Activated naive CD8-positive, alpha-beta T cell treated with anti-CD3 and anti-CD28 coated beads for 36 hours (primary cell): Measurements from ENCODE around the gene CIAO3. TPM values are rescaled to one million over a fixed set of nuclear protein-coding genes. Genes with fewer than 3 reads are reported as not detected.

Experiments
- DNase-seq: peaks from one replicate; pipeline ENCODE4 v3.0.0; 2021
- H3K27ac Mint-ChIP-seq: one replicate; pipeline ENCODE4 v1.8.0; 2022; ENCODE audit warnings: mild to moderate bottlenecking, moderate library complexity, mixed read lengths
- H3K27me3 Mint-ChIP-seq: one replicate; pipeline ENCODE4 v1.8.0; 2022; ENCODE audit warnings: mild to moderate bottlenecking, mixed read lengths
- H3K36me3 Mint-ChIP-seq: one replicate; pipeline ENCODE4 v1.8.0; 2021; ENCODE audit warnings: mild to moderate bottlenecking, mixed read lengths
- H3K4me1 Mint-ChIP-seq: one replicate; pipeline ENCODE4 v1.8.0; 2021; ENCODE audit warnings: mixed read lengths
- H3K4me3 Mint-ChIP-seq: one replicate; pipeline ENCODE4 v1.8.0; 2022; ENCODE audit warnings: mild to moderate bottlenecking, moderate library complexity, mixed read lengths
- H3K9me3 Mint-ChIP-seq: one replicate; pipeline ENCODE4 v1.8.0; 2022; ENCODE audit warnings: mixed read lengths
- total RNA-seq, 2 experiments: library from RNA; stranded (reverse); gene quantifications; one replicate each; pipeline ENCODE4 v1.2.3, GENCODE V29; 2021

CIAO3 gene
- total RNA-seq, 2 experiments from 2014 or later = 18.3 to 19.8 TPM

- Mint-ChIP-seq H3K9me3 (no peaks in the 10 kb centered on the region), H3K27ac (no peak overlapping the region), H3K4me3 (no peak overlapping the region), H3K27me3 (no peaks in the 10 kb centered on the region), H3K4me1 (no peaks in the 10 kb centered on the region), H3K36me3 (no peaks in the 10 kb centered on the region)
- no peak for DNase-seq
Observed at GRCh38 chr16:766820-767640, 26.2 kb upstream of the CIAO3 start.

- Mint-ChIP-seq H3K4me1 (no peaks in the 10 kb centered on the region), H3K4me3 (no peak overlapping the region), H3K36me3 (no peaks in the 10 kb centered on the region), H3K9me3 (no peaks in the 10 kb centered on the region), H3K27me3 (no peaks in the 10 kb centered on the region), H3K27ac (no peak overlapping the region)
- DNase-seq = no peak
Observed at GRCh38 chr16:766008-766819, 25.4 kb upstream of the CIAO3 start.

- no peak overlapping the region for H3K27ac Mint-ChIP-seq
- no peak overlapping the region for H3K4me3 Mint-ChIP-seq
- H3K4me1 Mint-ChIP-seq = no peaks in the 10 kb centered on the region
- H3K9me3 Mint-ChIP-seq = no peaks in the 10 kb centered on the region
- DNase-seq = no peak
- H3K27me3 Mint-ChIP-seq = no peaks in the 10 kb centered on the region
- no peaks in the 10 kb centered on the region for H3K36me3 Mint-ChIP-seq
Observed at GRCh38 chr16:765488-765865, 24.7 kb upstream of the CIAO3 start.

DNA sequence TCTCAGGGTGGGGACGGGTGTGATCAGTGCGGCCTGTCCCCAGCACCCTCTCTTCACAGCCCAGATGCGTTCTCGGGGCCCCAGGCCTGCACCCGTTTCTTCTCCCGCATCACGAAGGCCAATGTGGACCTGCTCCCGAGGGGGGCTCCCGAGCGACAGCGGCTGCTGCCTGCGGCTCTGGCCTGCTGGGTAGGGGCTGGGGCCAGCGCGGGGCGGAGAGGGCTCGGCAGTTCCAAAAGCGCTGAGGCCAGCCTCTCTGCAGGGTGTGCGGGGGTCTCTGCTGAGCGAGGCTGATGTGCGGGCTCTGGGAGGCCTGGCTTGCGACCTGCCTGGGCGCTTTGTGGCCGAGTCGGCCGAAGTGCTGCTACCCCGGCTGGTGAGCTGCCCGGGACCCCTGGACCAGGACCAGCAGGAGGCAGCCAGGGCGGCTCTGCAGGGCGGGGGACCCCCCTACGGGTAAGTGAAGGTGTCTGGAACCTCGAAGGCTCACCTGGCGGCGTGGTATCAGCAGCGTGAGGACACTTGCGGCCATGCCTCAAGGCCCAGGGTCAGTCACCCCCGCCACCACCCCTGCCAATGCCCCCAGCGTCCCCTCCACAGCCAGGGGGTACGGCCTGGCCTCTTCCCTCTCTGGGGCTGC, 24.2 kb upstream of the CIAO3 start:
- no peak for DNase-seq
- Mint-ChIP-seq H3K4me1 (no peaks in the 10 kb centered on the region), H3K27ac (no peak overlapping the region)

GRCh38 chr16:764184-764750, 23.5 kb upstream of the CIAO3 start:
- Mint-ChIP-seq H3K27me3 (no peaks in the 10 kb centered on the region), H3K36me3 (no peaks in the 10 kb centered on the region), H3K9me3 (no peaks in the 10 kb centered on the region), H3K4me1 (no peaks in the 10 kb centered on the region), H3K27ac (no peak overlapping the region), H3K4me3 (no peak overlapping the region)
- DNase-seq = no peak

More for the DNA sequence above, 24.2 kb upstream of the CIAO3 start:
- Mint-ChIP-seq H3K9me3 (no peaks in the 10 kb centered on the region), H3K36me3 (no peaks in the 10 kb centered on the region), H3K27me3 (no peaks in the 10 kb centered on the region), H3K4me3 (no peak overlapping the region)

DNA sequence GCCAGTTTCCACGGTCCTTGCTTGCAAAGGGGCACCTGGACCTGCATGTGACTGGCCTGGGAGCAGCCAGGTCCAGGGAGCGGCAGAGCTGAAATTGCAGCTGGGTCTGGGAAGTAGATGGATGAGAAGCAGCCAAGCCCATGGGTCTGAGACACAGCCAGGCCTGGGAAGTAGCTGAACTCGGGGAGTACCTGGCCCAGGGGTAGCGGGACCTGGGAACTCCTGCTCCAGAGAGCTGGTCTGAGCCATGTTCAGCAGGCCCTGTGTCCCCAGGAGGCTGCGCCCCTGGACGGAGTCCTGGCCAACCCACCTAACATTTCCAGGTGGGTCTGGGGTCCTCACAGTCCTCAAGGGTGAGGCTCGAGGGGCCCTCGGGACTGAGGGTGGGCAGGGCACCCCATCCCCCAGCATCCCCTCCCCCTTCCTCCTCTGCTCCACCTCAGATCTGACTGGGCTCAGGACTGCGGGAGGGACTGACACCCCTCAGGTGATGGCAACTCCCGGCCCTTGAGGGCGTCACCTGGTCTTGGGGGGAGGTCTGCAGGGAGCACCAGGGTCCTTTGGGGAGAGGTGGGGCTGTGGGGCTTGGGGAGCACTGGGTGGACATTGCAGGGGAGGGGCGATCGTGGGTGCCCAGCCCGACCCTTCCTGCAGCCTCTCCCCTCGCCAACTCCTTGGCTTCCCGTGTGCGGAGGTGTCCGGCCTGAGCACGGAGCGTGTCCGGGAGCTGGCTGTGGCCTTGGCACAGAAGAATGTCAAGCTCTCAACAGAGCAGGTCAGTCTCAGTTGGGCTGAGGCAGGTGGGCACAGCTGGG, 22.8 kb upstream of the CIAO3 start:
- no peaks in the 10 kb centered on the region for H3K9me3 Mint-ChIP-seq
- H3K4me1 Mint-ChIP-seq = no peaks in the 10 kb centered on the region

DNA sequence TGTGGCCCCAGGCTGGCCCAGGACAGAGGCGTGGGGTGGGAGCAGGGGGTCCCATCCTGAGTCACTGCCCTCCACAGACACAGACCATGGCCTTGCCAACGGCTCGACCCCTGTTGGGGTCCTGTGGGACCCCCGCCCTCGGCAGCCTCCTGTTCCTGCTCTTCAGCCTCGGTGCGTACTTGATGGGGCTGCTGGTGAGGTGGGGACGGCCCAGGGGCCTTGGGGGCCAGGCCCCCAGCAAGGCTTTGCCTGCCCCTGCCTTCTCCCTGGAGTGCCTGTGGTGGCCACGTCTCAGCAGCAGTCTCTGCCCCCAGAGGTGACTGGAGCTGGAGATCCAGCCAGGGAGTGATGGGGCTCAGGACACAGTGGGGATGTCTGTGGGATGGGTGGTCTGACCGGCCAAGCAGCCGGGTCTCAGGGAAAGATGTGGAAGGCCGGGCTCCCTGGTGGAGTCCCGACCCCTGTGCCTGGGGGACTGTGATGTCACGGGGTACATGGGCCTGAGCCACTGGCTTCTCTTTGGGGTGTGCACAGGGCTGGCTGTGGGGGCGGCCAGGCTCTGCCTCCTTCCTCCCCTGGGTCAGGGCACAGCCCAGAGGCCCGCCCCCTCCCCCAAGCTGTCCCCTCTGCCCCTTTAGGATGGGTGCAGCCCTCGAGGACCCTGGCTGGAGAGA, 21.9 kb upstream of the CIAO3 start:
- no peaks in the 10 kb centered on the region for H3K36me3 Mint-ChIP-seq

More for the DNA sequence above, 22.8 kb upstream of the CIAO3 start:
- H3K36me3 Mint-ChIP-seq = no peaks in the 10 kb centered on the region
- no peak overlapping the region for H3K4me3 Mint-ChIP-seq
- H3K27me3 Mint-ChIP-seq = no peaks in the 10 kb centered on the region
- no peak for DNase-seq
- no peak overlapping the region for H3K27ac Mint-ChIP-seq

GRCh38 chr16:761625-762513, 21.1 kb upstream of the CIAO3 start:
- Mint-ChIP-seq H3K4me1 (no peaks in the 10 kb centered on the region), H3K9me3 (no peaks in the 10 kb centered on the region), H3K4me3 (no peak overlapping the region), H3K27ac (no peak overlapping the region), H3K36me3 (no peaks in the 10 kb centered on the region), H3K27me3 (peaks cover 4% of the 10 kb centered on the region)
- no peak for DNase-seq

More for the DNA sequence above, 21.9 kb upstream of the CIAO3 start:
- DNase-seq = no peak
- Mint-ChIP-seq H3K9me3 (no peaks in the 10 kb centered on the region), H3K27me3 (peaks cover under 1% of the 10 kb centered on the region), H3K4me1 (no peaks in the 10 kb centered on the region), H3K4me3 (no peak overlapping the region), H3K27ac (no peak overlapping the region)

GRCh38 chr16:760545-761343, 19.9 kb upstream of the CIAO3 start, which contains the start of gene MSLN:
Gene MSLN (plus strand): TSS chr16:760734. CDS start chr16:762681, 1,947 bp downstream.
- no peak within 1 kb of the TSS for H3K4me3 Mint-ChIP-seq
- H3K27ac Mint-ChIP-seq = no peak within 1 kb of the TSS
- H3K9me3 Mint-ChIP-seq = no peaks in the 10 kb centered on the region
- no peaks in the 10 kb centered on the region for H3K4me1 Mint-ChIP-seq
- peaks cover 2% of the 10 kb centered on the region for H3K36me3 Mint-ChIP-seq
- peaks cover 6% of the 10 kb centered on the region for H3K27me3 Mint-ChIP-seq
- DNase-seq = no peak

- Mint-ChIP-seq H3K4me3 (no peak overlapping the region), H3K27me3 (peaks cover 9% of the 10 kb centered on the region), H3K27ac (no peak overlapping the region), H3K36me3 (peaks cover 2% of the 10 kb centered on the region), H3K4me1 (no peaks in the 10 kb centered on the region), H3K9me3 (no peaks in the 10 kb centered on the region)
- no peak for DNase-seq
Observed at GRCh38 chr16:760065-760464, 19.3 kb upstream of the CIAO3 start.

- H3K27ac Mint-ChIP-seq = no peak overlapping the region
- peaks cover 2% of the 10 kb centered on the region for H3K36me3 Mint-ChIP-seq
- peaks cover 9% of the 10 kb centered on the region for H3K27me3 Mint-ChIP-seq
- peaks cover 5% of the 10 kb centered on the region for H3K4me1 Mint-ChIP-seq
- DNase-seq = no peak
- H3K4me3 Mint-ChIP-seq = no peak overlapping the region
- H3K9me3 Mint-ChIP-seq = no peaks in the 10 kb centered on the region
Observed at GRCh38 chr16:759110-759910, 18.5 kb upstream of the CIAO3 start.

GRCh38 chr16:756428-756827, 15.6 kb upstream of the CIAO3 start:
- no peaks in the 10 kb centered on the region for H3K9me3 Mint-ChIP-seq

More at GRCh38 chr16:756428-756827, 15.6 kb upstream of the CIAO3 start:
- peaks cover 9% of the 10 kb centered on the region for H3K27me3 Mint-ChIP-seq
- peaks cover 2% of the 10 kb centered on the region for H3K36me3 Mint-ChIP-seq
- DNase-seq = no peak
- no peak overlapping the region for H3K4me3 Mint-ChIP-seq
- no peak overlapping the region for H3K27ac Mint-ChIP-seq
- peaks cover 5% of the 10 kb centered on the region for H3K4me1 Mint-ChIP-seq
